Thoracic aorta (tissue), 2 donors: ENCODE data around the gene IL3. TPM values are rescaled to one million over a fixed set of nuclear protein-coding genes. Genes with fewer than 3 reads are reported as not detected.

Source experiments
- ATAC-seq: fragments of 150-250 bp; one replicate; pipeline ENCODE4 v1.8.0; 2017; ENCODE audit warnings: low read depth; ENCODE audit not compliant: insufficient number of reproducible peaks, low FRiP score
- DNase-seq: peaks from one replicate; pipeline ENCODE4 v3.0.0-alpha.2; 2020; ENCODE audit warnings: low spot score
- H3K27ac ChIP-seq, 2 donors: fragments of 200-600 bp; sonication (generic); 1 replicate in 1 of 2; 2 replicates in 1 of 2; pipeline ENCODE4 v1.5.1; 2016; ENCODE audit warnings: mild to moderate bottlenecking in 2 of 2, moderate library complexity in 2 of 2
- H3K27me3 ChIP-seq: fragments of 200-600 bp; sonication (generic); replicated peaks from 2 replicates; pipeline ENCODE4 v1.6.0; 2016; ENCODE audit warnings: mild to moderate bottlenecking; ENCODE audit not compliant: insufficient read depth
- H3K36me3 ChIP-seq: fragments of 200-600 bp; sonication (generic); one replicate; pipeline ENCODE4 v1.5.1; 2016
- H3K4me1 ChIP-seq, 2 donors: fragments of 200-600 bp; sonication (generic); 1 replicate in 1 of 2; 2 replicates in 1 of 2; pipeline versions ENCODE4 v1.5.1 to v1.6.0; 2016; ENCODE audit warnings: low read depth in 2 of 2, mild to moderate bottlenecking in 1 of 2; ENCODE audit not compliant: control insufficient read depth in 1 of 2
- H3K4me3 ChIP-seq: fragments of 200-600 bp; sonication (generic); 2 replicates; pipeline ENCODE4 v1.5.1; 2016; ENCODE audit warnings: mild to moderate bottlenecking
- H3K9me3 ChIP-seq: fragments of 200-600 bp; sonication (generic); 2 replicates; pipeline ENCODE4 v1.5.1; 2016
- CTCF ChIP-seq: fragments of 200-600 bp; sonication (generic); IDR thresholded peaks from one replicate; pipeline ENCODE4 v1.5.1; 2019; ENCODE audit warnings: antibody characterized with exemption
- total RNA-seq, 2 donors: library from RNA; depleted of rRNA; stranded (reverse); fragments of >200 nt; gene quantifications; one replicate each; pipeline versions ENCODE4 v1.1.0 to v1.2.3, GENCODE V29; 2016

The IL3 gene
- total RNA-seq, 2 donors from 2014 or later, result not detected

- DNase-seq, result no peak
Measured at GRCh38 chr5:132054031-132054696, 6.3 kb upstream of the IL3 start.

GRCh38 chr5:132054697-132055440 is 5.6 kb upstream of the IL3 start:
- H3K36me3 ChIP-seq, result no peaks in the 10 kb centered on the region
- H3K4me3 ChIP-seq, result no peak overlapping the region
- DNase-seq, result no peak
- H3K4me1 ChIP-seq, result no peaks in the 10 kb centered on the region
- no peak for TF ChIP-seq CTCF
- ATAC-seq, result no peak
- H3K27ac ChIP-seq, result no peak overlapping the region
- H3K9me3 ChIP-seq, result no peaks in the 10 kb centered on the region
- no peaks in the 10 kb centered on the region for H3K27me3 ChIP-seq

More at GRCh38 chr5:132054031-132054696, 6.3 kb upstream of the IL3 start:
- no peak for TF ChIP-seq CTCF
- H3K4me3 ChIP-seq, result no peak overlapping the region
- H3K36me3 ChIP-seq, result no peaks in the 10 kb centered on the region
- no peak overlapping the region for H3K27ac ChIP-seq
- no peaks in the 10 kb centered on the region for H3K9me3 ChIP-seq
- H3K4me1 ChIP-seq, result no peaks in the 10 kb centered on the region
- no peaks in the 10 kb centered on the region for H3K27me3 ChIP-seq
- ATAC-seq, result no peak

GRCh38 chr5:132055441-132055807 is 5.0 kb upstream of the IL3 start:
- no peaks in the 10 kb centered on the region for H3K36me3 ChIP-seq

GRCh38 chr5:132055808-132056609 is 4.4 kb upstream of the IL3 start:
- ATAC-seq (no peak), DNase-seq (no peak)

More at GRCh38 chr5:132055441-132055807, 5.0 kb upstream of the IL3 start:
- DNase-seq, result no peak
- no peak for TF ChIP-seq CTCF
- Histone ChIP-seq H3K4me3 (no peak overlapping the region), H3K4me1 (no peaks in the 10 kb centered on the region), H3K9me3 (no peaks in the 10 kb centered on the region), H3K27ac (no peak overlapping the region), H3K27me3 (no peaks in the 10 kb centered on the region)
- no peak for ATAC-seq

More at GRCh38 chr5:132055808-132056609, 4.4 kb upstream of the IL3 start:
- no peaks in the 10 kb centered on the region for H3K9me3 ChIP-seq
- no peak for TF ChIP-seq CTCF
- no peaks in the 10 kb centered on the region for H3K36me3 ChIP-seq
- no peaks in the 10 kb centered on the region for H3K4me1 ChIP-seq
- H3K27me3 ChIP-seq, result no peaks in the 10 kb centered on the region
- no peak overlapping the region for H3K27ac ChIP-seq
- H3K4me3 ChIP-seq, result no peak overlapping the region
